DMS153 (cell line): Measurements from ENCODE around the gene ENOPH1.

ENCODE experiments used
- DNase-seq: peaks from one replicate; lab custom pipeline; 2025; lab: John Stamatoyannopoulos, UW

Gene ENOPH1

GRCh38 chr4:82428969-82429727 is 1.2 kb upstream of the ENOPH1 start:
- peak; percentile 92 for DNase-seq

GRCh38 chr4:82429728-82430192 is 630 bp upstream of the ENOPH1 start:
- no peak for DNase-seq

- peak; percentile 12 for DNase-seq
Observed at GRCh38 chr4:82430964-82431745, 765 bp downstream of the ENOPH1 start.

- no peak for DNase-seq
Observed at GRCh38 chr4:82431831-82432230, 1.4 kb downstream of the ENOPH1 start.

- DNase-seq, result no peak
Observed at GRCh38 chr4:82432596-82432995, 2.2 kb downstream of the ENOPH1 start.

GRCh38 chr4:82433791-82434190 is 3.4 kb downstream of the ENOPH1 start:
- DNase-seq, result no peak

GRCh38 chr4:82434949-82435348 is 4.6 kb downstream of the ENOPH1 start:
- DNase-seq, result no peak

GRCh38 chr4:82436130-82436529 is 5.7 kb downstream of the ENOPH1 start:
- DNase-seq, result no peak

GRCh38 chr4:82436780-82437179 is 6.4 kb downstream of the ENOPH1 start:
- DNase-seq, result no peak

GRCh38 chr4:82437285-82438005 is 7.1 kb downstream of the ENOPH1 start:
- no peak for DNase-seq

GRCh38 chr4:82439088-82439487 is 8.7 kb downstream of the ENOPH1 start:
- DNase-seq, result no peak

- no peak for DNase-seq
Observed at GRCh38 chr4:82447886-82448285, 17.5 kb downstream of the ENOPH1 start.

- no peak for DNase-seq
Observed at GRCh38 chr4:82450966-82451755, 20.8 kb downstream of the ENOPH1 start.

GRCh38 chr4:82452026-82452425 is 21.6 kb downstream of the ENOPH1 start:
- no peak for DNase-seq

- DNase-seq, result no peak
Observed at GRCh38 chr4:82457266-82457665, 26.9 kb downstream of the ENOPH1 start.

- DNase-seq, result no peak
Observed at GRCh38 chr4:82458729-82459128, 28.3 kb downstream of the ENOPH1 start.

- DNase-seq, result no peak
Observed at GRCh38 chr4:82461710-82462109, 31.3 kb downstream of the ENOPH1 start.

- DNase-seq, result peak; percentile 53
Observed at GRCh38 chr4:82462415-82462831, 32.0 kb downstream of the ENOPH1 start.

GRCh38 chr4:82463221-82463620 is 32.8 kb downstream of the ENOPH1 start:
- DNase-seq, result no peak

GRCh38 chr4:82467471-82467870 is 37.1 kb downstream of the ENOPH1 start:
- no peak for DNase-seq

GRCh38 chr4:82469791-82470345 is 39.5 kb downstream of the ENOPH1 start:
- DNase-seq, result no peak
